Liver (tissue), 9 donors: ENCODE measurements around the gene METAP2. TPM values are rescaled to one million over a fixed set of nuclear protein-coding genes. Genes with fewer than 3 reads are reported as not detected.
"Not testable (repeated sequence)": the region's sequence is repeated elsewhere in the genome, so short reads cannot be mapped to it uniquely, and the experiment has no call there.

ENCODE experiments used
- DNase-seq: peaks from one replicate; pipeline ENCODE4 v3.0.0-alpha.2; 2017; ENCODE audit warnings: low spot score
- H3K27ac ChIP-seq, 2 donors: one replicate each; pipeline ENCODE4 v1.7.0; 2013; ENCODE audit warnings: inconsistent platforms in 2 of 2, low read length in 2 of 2, control low read depth in 1 of 2, low read depth in 1 of 2, mild to moderate bottlenecking in 1 of 2
- H3K27me3 ChIP-seq, 4 donors: one replicate each; pipeline versions ENCODE4 v1.6.1 to v1.7.0; 2013; ENCODE audit warnings: low read length in 3 of 4, inconsistent platforms in 1 of 4, mild to moderate bottlenecking in 1 of 4, moderate library complexity in 1 of 4; ENCODE audit not compliant: control insufficient read depth in 4 of 4, insufficient read depth in 4 of 4
- H3K36me3 ChIP-seq, 4 donors: one replicate each; pipeline versions ENCODE4 v1.6.1 to v1.7.0; 2013; ENCODE audit warnings: low read length in 3 of 4, mild to moderate bottlenecking in 3 of 4, low read depth in 1 of 4, moderate library complexity in 1 of 4; ENCODE audit not compliant: control insufficient read depth in 4 of 4, insufficient read depth in 3 of 4
- H3K4me1 ChIP-seq, 4 donors: one replicate each; pipeline versions ENCODE4 v1.6.1 to v1.7.0; 2013; ENCODE audit warnings: low read length in 3 of 4, mild to moderate bottlenecking in 3 of 4, moderate library complexity in 1 of 4; ENCODE audit not compliant: control insufficient read depth in 4 of 4, insufficient read depth in 4 of 4
- H3K4me3 ChIP-seq, 3 donors: one replicate each; pipeline versions ENCODE4 v1.6.1 to v1.7.0; 2013; ENCODE audit warnings: low read length in 3 of 3, control low read depth in 1 of 3, low read depth in 1 of 3, mild to moderate bottlenecking in 1 of 3
- H3K9ac ChIP-seq, 2 donors: one replicate each; pipeline ENCODE4 v1.7.0; 2013; ENCODE audit warnings: low read length in 2 of 2, mild to moderate bottlenecking in 2 of 2, moderate library complexity in 2 of 2, control low read depth in 1 of 2, low read depth in 1 of 2
- H3K9me3 ChIP-seq, 4 donors: one replicate each; pipeline versions ENCODE4 v1.6.1 to v1.7.0; 2013; ENCODE audit warnings: low read length in 3 of 4; ENCODE audit not compliant: control insufficient read depth in 4 of 4
- FOXA2 ChIP-seq: IDR thresholded peaks from 2 replicates; pipeline ENCODE4 v1.6.1; 2016; ENCODE audit warnings: antibody characterized with exemption
- HNF4A ChIP-seq, 2 donors: conservative IDR thresholded peaks; 2 replicates each; pipeline ENCODE4 v1.6.1; 2016; ENCODE audit warnings: antibody characterized with exemption in 2 of 2, mild to moderate bottlenecking in 2 of 2
- HNF4G ChIP-seq: IDR thresholded peaks from 2 replicates; pipeline ENCODE4 v1.6.1; 2016; ENCODE audit warnings: antibody characterized with exemption
- JUND ChIP-seq, 2 donors: IDR thresholded peaks; 2 replicates each; pipeline ENCODE4 v1.6.1; 2016; ENCODE audit warnings: antibody characterized with exemption in 2 of 2
- NR2F2 ChIP-seq: IDR thresholded peaks from 2 replicates; pipeline ENCODE4 v1.6.1; 2016; ENCODE audit warnings: antibody characterized with exemption
- SP1 ChIP-seq: IDR thresholded peaks from 2 replicates; pipeline ENCODE4 v1.6.1; 2018; ENCODE audit warnings: antibody characterized with exemption, mild to moderate bottlenecking
- TAF1 ChIP-seq: conservative IDR thresholded peaks from 2 replicates; pipeline ENCODE4 v1.6.1; 2016; ENCODE audit warnings: antibody characterized with exemption, mild to moderate bottlenecking
- YY1 ChIP-seq: IDR thresholded peaks from 2 replicates; pipeline ENCODE4 v1.6.1; 2016; ENCODE audit warnings: antibody characterized with exemption, mild to moderate bottlenecking
- WGBS: extraction: QIAGEN DNeasy Blood & Tissue Kit; methylation state at CpG from one replicate; pipeline ENCODE4 v1.1.7; 2013; 5-methylcytosine and 5-hydroxymethylcytosine counted together
- polyA plus RNA-seq, 2 donors: library from polyadenylated mRNA; stranded (reverse) in 1 of 2; unstranded in 1 of 2; fragments of 200-250 nt in 1 of 2; fragments of >200 nt in 1 of 2; fragmentation: Nextera tagmentation in 1 of 2; extraction: Ambion mirVana in 1 of 2; gene quantifications; one replicate each; pipeline versions ENCODE4 v1.2.1 to v1.2.3, GENCODE V29; 2013 to 2015
- total RNA-seq, 2 donors: library from RNA; depleted of rRNA; stranded (reverse); fragments of >200 nt; gene quantifications; one replicate each; pipeline ENCODE4 v1.2.3, GENCODE V29; 2014
- TF ChIP-seq, protein P1 (sequence below): fragments of 150-350 bp; IDR thresholded peaks from 2 replicates; pipeline ENCODE4 v1.5.1; 2017; ENCODE audit warnings: improper control_type of control experiment, low read depth, low read length; ENCODE audit not compliant: missing input control
- TF ChIP-seq, protein P2 (sequence below): IDR thresholded peaks from 2 replicates; pipeline ENCODE4 v1.6.1; 2016; ENCODE audit warnings: antibody characterized with exemption
- donor health status: healthy.
- donor health status: healthy.
- donor health status: healthy.
- donor health status: healthy.
- donor health status: healthy.

METAP2 gene
- total and polyA plus RNA-seq, 4 donors: 31.2 to 45.7 (median 35.7) TPM

DNA sequence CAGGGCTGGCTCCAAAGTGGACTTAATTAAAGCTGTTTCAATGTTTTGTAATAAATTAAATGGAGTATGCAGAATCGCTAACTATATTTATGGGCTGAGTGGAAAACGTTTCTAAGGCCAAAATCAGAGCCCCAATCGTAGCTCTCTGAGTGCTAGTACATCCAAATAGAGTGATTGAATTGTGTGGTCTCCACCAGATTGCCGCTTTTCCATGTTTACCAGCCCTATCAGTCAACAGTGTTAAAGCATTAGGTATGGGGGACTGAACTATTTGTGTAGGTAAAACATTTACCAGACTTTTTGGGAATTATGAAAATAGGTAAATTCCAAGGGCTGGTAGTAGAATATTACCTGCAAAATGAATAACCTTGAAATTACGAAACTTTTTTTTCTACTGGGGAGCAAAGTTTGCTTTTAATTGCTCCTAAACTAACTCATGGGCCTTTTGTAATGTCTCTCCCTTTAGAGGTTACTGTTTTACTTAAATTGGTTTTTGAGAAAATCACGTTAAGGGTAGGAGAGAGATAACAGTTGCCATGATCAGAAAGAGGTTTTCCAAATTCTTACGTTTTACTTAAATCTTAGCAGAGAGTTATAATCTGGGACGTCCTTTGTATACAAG, 28.0 kb upstream of the METAP2 start (continued):
- TF ChIP-seq, protein P1, sequence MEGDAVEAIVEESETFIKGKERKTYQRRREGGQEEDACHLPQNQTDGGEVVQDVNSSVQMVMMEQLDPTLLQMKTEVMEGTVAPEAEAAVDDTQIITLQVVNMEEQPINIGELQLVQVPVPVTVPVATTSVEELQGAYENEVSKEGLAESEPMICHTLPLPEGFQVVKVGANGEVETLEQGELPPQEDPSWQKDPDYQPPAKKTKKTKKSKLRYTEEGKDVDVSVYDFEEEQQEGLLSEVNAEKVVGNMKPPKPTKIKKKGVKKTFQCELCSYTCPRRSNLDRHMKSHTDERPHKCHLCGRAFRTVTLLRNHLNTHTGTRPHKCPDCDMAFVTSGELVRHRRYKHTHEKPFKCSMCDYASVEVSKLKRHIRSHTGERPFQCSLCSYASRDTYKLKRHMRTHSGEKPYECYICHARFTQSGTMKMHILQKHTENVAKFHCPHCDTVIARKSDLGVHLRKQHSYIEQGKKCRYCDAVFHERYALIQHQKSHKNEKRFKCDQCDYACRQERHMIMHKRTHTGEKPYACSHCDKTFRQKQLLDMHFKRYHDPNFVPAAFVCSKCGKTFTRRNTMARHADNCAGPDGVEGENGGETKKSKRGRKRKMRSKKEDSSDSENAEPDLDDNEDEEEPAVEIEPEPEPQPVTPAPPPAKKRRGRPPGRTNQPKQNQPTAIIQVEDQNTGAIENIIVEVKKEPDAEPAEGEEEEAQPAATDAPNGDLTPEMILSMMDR: no peak
- TF ChIP-seq FOXA2: peak; percentile 67
- TF ChIP-seq, protein P2, sequence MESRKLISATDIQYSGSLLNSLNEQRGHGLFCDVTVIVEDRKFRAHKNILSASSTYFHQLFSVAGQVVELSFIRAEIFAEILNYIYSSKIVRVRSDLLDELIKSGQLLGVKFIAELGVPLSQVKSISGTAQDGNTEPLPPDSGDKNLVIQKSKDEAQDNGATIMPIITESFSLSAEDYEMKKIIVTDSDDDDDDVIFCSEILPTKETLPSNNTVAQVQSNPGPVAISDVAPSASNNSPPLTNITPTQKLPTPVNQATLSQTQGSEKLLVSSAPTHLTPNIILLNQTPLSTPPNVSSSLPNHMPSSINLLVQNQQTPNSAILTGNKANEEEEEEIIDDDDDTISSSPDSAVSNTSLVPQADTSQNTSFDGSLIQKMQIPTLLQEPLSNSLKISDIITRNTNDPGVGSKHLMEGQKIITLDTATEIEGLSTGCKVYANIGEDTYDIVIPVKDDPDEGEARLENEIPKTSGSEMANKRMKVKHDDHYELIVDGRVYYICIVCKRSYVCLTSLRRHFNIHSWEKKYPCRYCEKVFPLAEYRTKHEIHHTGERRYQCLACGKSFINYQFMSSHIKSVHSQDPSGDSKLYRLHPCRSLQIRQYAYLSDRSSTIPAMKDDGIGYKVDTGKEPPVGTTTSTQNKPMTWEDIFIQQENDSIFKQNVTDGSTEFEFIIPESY: peak; percentile 12
- TF ChIP-seq HNF4G: no peak
- peak; percentile 72 for TF ChIP-seq SP1
- TF ChIP-seq YY1: peak; percentile 30
- TF ChIP-seq NR2F2: no peak

DNA sequence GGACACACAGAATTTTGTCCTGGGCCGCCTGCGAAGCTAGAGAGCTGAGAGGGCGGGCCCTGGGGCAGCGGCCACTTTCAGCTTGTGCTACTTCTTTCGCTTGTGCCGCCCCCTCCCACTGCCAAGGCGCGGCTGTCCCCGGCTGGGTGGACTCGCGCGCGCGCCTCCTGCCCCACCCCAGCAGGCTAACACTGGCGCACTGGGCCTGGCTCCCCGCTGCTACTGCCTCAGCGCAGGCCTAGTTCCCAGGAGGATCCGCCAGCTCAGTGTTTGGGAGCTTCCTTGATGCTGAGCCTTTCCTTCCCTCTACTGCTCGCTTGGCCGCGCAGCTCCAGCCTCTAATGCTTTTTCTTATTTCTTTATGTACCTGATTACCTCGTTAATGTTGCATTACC, 27.4 kb upstream of the METAP2 start:
- H3K4me3 ChIP-seq: peak overlapping the region in 2 of 3 donors; percentile 5 to 45
- H3K27ac ChIP-seq: peak overlapping the region; percentile 64 to 84
- H3K4me1 ChIP-seq: peaks cover 7 to 22% (median 14%) of the 10 kb centered on the region in 4 donors
- WGBS: 13% methylated on average over 22 of the region's 22 CpGs
- no peaks in the 10 kb centered on the region for H3K27me3 ChIP-seq
- H3K36me3 ChIP-seq: no peaks in the 10 kb centered on the region
- H3K9me3 ChIP-seq: no peaks in the 10 kb centered on the region
- peak; percentile 65 for DNase-seq
- TF ChIP-seq TAF1 (peak; percentile 37), FOXA2 (no peak), HNF4A (conservative IDR thresholded peaks at IDR 0.05) (no peak), JUND (IDR thresholded peaks at IDR 0.05) (no peak)
- H3K9ac ChIP-seq: no peak overlapping the region

DNA sequence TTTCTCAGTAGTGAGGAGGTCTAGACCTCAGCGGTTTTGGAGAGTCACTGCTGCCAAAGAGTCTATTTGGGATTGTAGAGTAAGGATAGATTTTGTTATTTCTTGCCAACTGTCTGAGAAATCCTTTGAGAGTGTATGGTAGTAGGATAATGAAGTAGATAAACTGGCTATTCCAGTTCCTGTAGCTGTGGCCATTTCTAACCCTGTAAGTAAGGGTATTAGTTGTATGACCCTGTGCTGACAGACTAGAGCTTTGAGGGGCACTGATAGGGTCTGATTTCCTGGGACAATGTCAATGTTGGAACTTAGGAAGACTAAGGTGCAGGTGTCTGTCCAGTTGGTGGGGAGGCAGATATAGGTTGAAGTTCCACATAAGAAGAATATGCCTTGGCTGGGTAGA, 24.3 kb upstream of the METAP2 start:
- not testable (repeated sequence) for H3K27ac ChIP-seq, H3K9me3 ChIP-seq, H3K4me3 ChIP-seq, H3K27me3 ChIP-seq, H3K36me3 ChIP-seq, H3K9ac ChIP-seq, DNase-seq
- H3K4me1 ChIP-seq: peaks cover 7 to 22% (median 15%) of the 10 kb centered on the region in 4 donors
- WGBS: 89% methylated on average over 1 of the region's 1 CpG

DNA sequence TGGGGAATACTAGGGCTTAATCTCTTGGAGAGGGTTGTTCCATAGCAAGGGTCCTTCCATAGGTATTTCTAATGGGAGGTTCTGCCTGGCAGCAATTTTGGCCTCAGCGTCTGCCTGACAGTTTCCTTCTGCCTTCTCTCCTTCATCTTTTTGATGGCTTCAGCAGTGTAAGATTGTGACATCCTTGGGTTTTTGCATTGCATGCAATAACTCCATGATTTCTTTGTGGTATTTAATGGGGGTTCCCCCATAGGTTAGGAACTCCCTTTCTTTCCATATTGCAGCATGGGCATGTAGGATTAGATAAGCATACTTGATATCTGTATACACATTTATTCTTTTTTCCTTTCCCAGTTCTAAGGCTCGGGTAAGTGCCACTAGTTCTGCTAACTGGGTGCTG, 21.5 kb upstream of the METAP2 start:
- H3K9me3 ChIP-seq, H3K36me3 ChIP-seq, DNase-seq, H3K4me1 ChIP-seq, H3K27ac ChIP-seq, H3K27me3 ChIP-seq, H3K9ac ChIP-seq, H3K4me3 ChIP-seq: not testable (repeated sequence)
- WGBS: 80% methylated on average over 2 of the region's 2 CpGs

DNA sequence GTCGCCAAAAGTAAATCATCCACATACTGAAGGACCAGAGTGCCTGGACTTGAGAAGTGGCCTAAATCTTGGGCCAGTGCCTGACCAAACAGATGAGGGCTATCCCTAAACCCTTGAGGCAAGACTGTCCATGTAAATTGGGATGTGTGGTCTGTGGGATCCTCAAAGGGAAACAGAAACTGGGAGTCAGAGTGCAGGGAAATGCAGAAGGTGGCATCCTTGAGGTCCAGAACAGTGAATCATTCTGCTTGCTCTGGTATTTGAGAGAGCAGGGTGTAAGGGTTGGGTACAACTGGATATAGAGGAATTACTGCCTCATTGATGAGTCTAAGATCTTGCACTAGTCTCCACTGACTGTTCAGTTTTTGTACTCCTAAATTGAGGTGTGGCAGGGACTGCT, 20.1 kb upstream of the METAP2 start:
- not testable (repeated sequence) for H3K36me3 ChIP-seq, H3K9ac ChIP-seq, H3K27me3 ChIP-seq, H3K4me3 ChIP-seq, H3K4me1 ChIP-seq, DNase-seq, H3K27ac ChIP-seq, H3K9me3 ChIP-seq
- WGBS: 96% methylated on average over 1 of the region's 1 CpG
